GM21723 (cell line): ENCODE measurements around the gene MED28.

Experiments used
- ATAC-seq: cut with Tn5 transposase; IDR thresholded peaks from one replicate; pipeline ENCODE4 v1.9.1; 2021; ENCODE audit warnings: mild to moderate bottlenecking, moderate library complexity; ENCODE audit not compliant: unreplicated experiment

MED28 gene

DNA sequence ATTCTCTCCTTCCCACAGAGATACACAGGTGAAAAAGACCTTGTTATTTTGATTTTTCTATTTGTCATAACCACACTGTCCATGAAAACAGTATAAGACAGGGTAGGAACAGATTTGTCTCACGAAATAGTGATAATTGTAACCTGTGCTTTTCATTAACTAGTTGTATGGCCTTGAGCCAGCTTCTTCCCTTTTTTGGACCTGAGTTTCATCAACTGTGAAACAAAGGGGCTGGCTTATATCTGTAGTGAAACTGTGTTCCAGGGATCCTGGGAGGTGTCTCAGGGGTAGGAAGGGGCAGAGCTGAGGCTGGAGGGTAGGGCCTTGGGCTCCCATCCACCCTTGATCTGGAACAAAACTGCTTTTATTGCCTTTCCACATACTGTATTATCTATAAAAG is 50.9 kb downstream of the MED28 start:
- no peak for ATAC-seq

GRCh38 chr4:17665852-17666251 is 51.4 kb downstream of the MED28 start:
- no peak for ATAC-seq

GRCh38 chr4:17667253-17667652 is 52.8 kb downstream of the MED28 start:
- ATAC-seq, result no peak

- ATAC-seq, result no peak
Measured at GRCh38 chr4:17667653-17668201, 53.3 kb downstream of the MED28 start.

DNA sequence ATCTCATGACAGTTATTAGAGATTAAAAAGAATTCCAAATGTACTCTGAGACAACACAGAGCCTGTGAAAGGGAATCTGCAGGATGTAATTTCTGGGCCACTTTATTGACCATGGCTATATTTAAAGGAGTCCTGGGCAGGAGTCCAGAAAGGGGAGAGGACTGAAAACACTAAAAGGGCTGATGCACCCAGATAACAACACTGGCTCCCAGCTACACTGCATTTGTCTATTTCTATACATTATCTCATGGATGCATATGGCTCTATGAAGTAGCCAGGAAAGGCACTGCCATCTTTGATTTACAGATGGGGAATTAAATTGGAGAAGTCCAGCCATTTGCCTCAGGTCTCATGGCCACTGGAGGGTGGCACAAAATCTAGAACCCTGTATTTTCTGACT is 56.0 kb downstream of the MED28 start:
- no peak for ATAC-seq

GRCh38 chr4:17680559-17681280 is 66.3 kb downstream of the MED28 start:
- no peak for ATAC-seq

GRCh38 chr4:17681281-17682221 is 67.1 kb downstream of the MED28 start:
- no peak for ATAC-seq

DNA sequence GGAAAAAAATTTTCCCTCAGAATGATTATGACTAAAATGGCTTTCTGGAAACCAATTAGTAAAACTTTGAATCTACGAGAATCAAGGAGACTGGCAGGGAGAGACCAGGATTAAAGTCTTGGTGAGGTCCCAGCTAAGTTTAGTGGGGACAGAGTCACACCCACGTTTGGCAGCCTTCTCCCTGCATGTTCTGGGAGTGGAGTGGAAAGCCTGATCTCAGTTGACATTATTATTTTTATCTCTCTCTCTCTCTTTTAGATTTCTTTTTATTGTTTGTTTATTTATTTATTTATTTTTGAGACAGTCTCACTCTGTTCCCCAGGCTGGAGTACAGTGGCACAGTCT is 67.8 kb downstream of the MED28 start:
- ATAC-seq, result no peak
